Activated CD4-positive, CD25-positive, alpha-beta regulatory T cell (primary cell): Measurements from ENCODE around the gene TUBA4B.
A peak's percentile ranks its signal among the peaks of the same experiment; 100 is the strongest.
"Not testable (repeated sequence)": the region's sequence is repeated elsewhere in the genome, so short reads cannot be mapped to it uniquely, and the experiment has no call there.

ENCODE experiments used
- DNase-seq, 4 experiments: peaks; one replicate each; lab custom pipeline; 2025; lab: John Stamatoyannopoulos, UW

The TUBA4B gene

GRCh38 chr2:219291910-219292490 lies 39.0 kb downstream of the TUBA4B start:
- DNase-seq, result no peak

- no peak for DNase-seq
Measured at GRCh38 chr2:219292616-219293015, 39.6 kb downstream of the TUBA4B start.

- no peak for DNase-seq
Measured at GRCh38 chr2:219293736-219294231, 40.7 kb downstream of the TUBA4B start.

GRCh38 chr2:219294356-219295351 lies 41.6 kb downstream of the TUBA4B start:
- peak; percentile 73 to 83 (median 82) for DNase-seq

- no peak for DNase-seq
Measured at GRCh38 chr2:219296142-219296541, 43.1 kb downstream of the TUBA4B start.

GRCh38 chr2:219296631-219297391 lies 43.8 kb downstream of the TUBA4B start:
- DNase-seq, result no peak

GRCh38 chr2:219297766-219298456 lies 44.9 kb downstream of the TUBA4B start:
- no peak for DNase-seq

GRCh38 chr2:219298759-219299371 lies 45.8 kb downstream of the TUBA4B start:
- DNase-seq, result peak; percentile 70 to 90 (median 78)

GRCh38 chr2:219299372-219299760 lies 46.3 kb downstream of the TUBA4B start:
- no peak for DNase-seq

- no peak for DNase-seq
Measured at GRCh38 chr2:219300022-219300421, 47.0 kb downstream of the TUBA4B start.

- DNase-seq, result no peak
Measured at GRCh38 chr2:219302412-219302968, 49.4 kb downstream of the TUBA4B start.

GRCh38 chr2:219304223-219304622 lies 51.2 kb downstream of the TUBA4B start:
- no peak for DNase-seq

GRCh38 chr2:219306047-219306446 lies 53.0 kb downstream of the TUBA4B start:
- no peak for DNase-seq

GRCh38 chr2:219308142-219309101 lies 55.4 kb downstream of the TUBA4B start:
- peak; percentile 31 to 47 (median 42) for DNase-seq

GRCh38 chr2:219309278-219309677 lies 56.2 kb downstream of the TUBA4B start, which contains the start of gene PTPRN:
TSS of gene PTPRN (minus strand) at chr2:219309401. CDS start at chr2:219309332, 69 bp downstream.
- DNase-seq, result no peak

- not testable (repeated sequence) for DNase-seq
Measured at GRCh38 chr2:219312683-219313263, 59.7 kb downstream of the TUBA4B start.

- DNase-seq, result no peak
Measured at GRCh38 chr2:219314804-219315468, 61.9 kb downstream of the TUBA4B start.
